Measurements from ENCODE around the gene ADCY9. TPM values are rescaled to one million over a fixed set of nuclear protein-coding genes. Genes with fewer than 3 reads are reported as not detected.

Gene ADCY9
- polyA plus RNA-seq, 2 of the 4 experiments (the other 2 are of a cell fraction) = 6.2 to 7.6 TPM

- TF ChIP-seq BHLHE40 (IDR thresholded peaks at IDR 0.05; ENCODE audit: low read depth, low read length) (no peak), HES2 (IDR thresholded peaks at IDR 0.05) (no peak), FOSB (CRISPR knock-in tag; IDR thresholded peaks at IDR 0.05) (no peak), HOXB13 (CRISPR knock-in tag; IDR thresholded peaks at IDR 0.05; ENCODE audit: low read depth) (no peak), HOXB5 (CRISPR knock-in tag; IDR thresholded peaks at IDR 0.05) (no peak), NPAS2 (CRISPR knock-in tag; IDR thresholded peaks at IDR 0.05; ENCODE audit: borderline replicate concordance) (no peak), ZSCAN20 (CRISPR knock-in tag; IDR thresholded peaks at IDR 0.05) (no peak)
Measured at GRCh38 chr16:4091240-4092012, 24.8 kb downstream of the ADCY9 start (continued).

GRCh38 chr16:4090351-4090851 lies 25.8 kb downstream of the ADCY9 start:
- CTCF ChIA-PET = interaction anchor here (0.6 to 2.0 kb wide), 2 partner anchors 22 to 163 kb away, joined by 3 to 6 read pairs; no protein-coding TSS in a partner anchor
- H3K4me2 ChIP-seq = peak overlapping the region; percentile 66
- H3K27ac ChIP-seq = peak overlapping the region; percentile 19 to 57; a peak in 3 of 6 replicates
- no peaks in the 10 kb centered on the region for H3K9me3 ChIP-seq
- no peak overlapping the region for H3K4me3 ChIP-seq
- peaks cover 57% of the 10 kb centered on the region for H3K4me1 ChIP-seq
- POLR2A ChIA-PET = no interaction called here
- DNase-seq (ENCODE audit: low read depth in 1 of 2, low spot score in 1 of 2) (no peak), FAIRE-seq (no peak), ATAC-seq (peak in 1 of 2 experiments; percentile 10; a peak in 1 of 6 replicates)
- no peak for TF ChIP-seq KDM5A (IDR thresholded peaks at IDR 0.05)
- TF ChIP-seq HDAC2 (IDR thresholded peaks at IDR 0.05) = no peak
- no peak for TF ChIP-seq ZC3H11A (IDR thresholded peaks at IDR 0.05)
- no peak for TF ChIP-seq FOSL2 (IDR thresholded peaks at IDR 0.05)
- no peak for TF ChIP-seq FOSL2 (CRISPR knock-in tag; IDR thresholded peaks at IDR 0.05)
- TF ChIP-seq EP300 (IDR thresholded peaks at IDR 0.05) = no peak
- no peak for TF ChIP-seq PHF8 (IDR thresholded peaks at IDR 0.05; ENCODE audit: borderline replicate concordance, low read depth)
- TF ChIP-seq JUN (IDR thresholded peaks at IDR 0.05) = no peak
- no peak for TF ChIP-seq SMC3 (IDR thresholded peaks at IDR 0.05)
- TF ChIP-seq ESRRA (IDR thresholded peaks at IDR 0.05; ENCODE audit: borderline replicate concordance, low read length) = no peak
- no peak for TF ChIP-seq ZNF302 (CRISPR knock-in tag; IDR thresholded peaks at IDR 0.05)
- TF ChIP-seq RFX5 (IDR thresholded peaks at IDR 0.05) = no peak
- no peak for TF ChIP-seq RNF2 (IDR thresholded peaks at IDR 0.05; ENCODE audit: borderline replicate concordance, low read depth)
- no peak for TF ChIP-seq E2F6 (IDR thresholded peaks at IDR 0.05; ENCODE audit: borderline replicate concordance, low read depth)
- TF ChIP-seq ELK1 (IDR thresholded peaks at IDR 0.05; ENCODE audit: low read depth, low read length) = no peak
- no peak for TF ChIP-seq CTCF (IDR thresholded peaks at IDR 0.05)
- TF ChIP-seq EHF (CRISPR knock-in tag; IDR thresholded peaks at IDR 0.05) = no peak
- TF ChIP-seq BCL3 (IDR thresholded peaks at IDR 0.05) = no peak
- no peak for TF ChIP-seq MYC (IDR thresholded peaks at IDR 0.05; ENCODE audit: borderline replicate concordance, low read length)
- WGBS (ENCODE audit: missing lambda C conversion rate) = 40% methylated on average over 12 of the region's 12 CpGs

Measured in A549 (cell line).